Measurements from ENCODE around the gene PHC3. TPM values are rescaled to one million over a fixed set of nuclear protein-coding genes. Genes with fewer than 3 reads are reported as not detected.

Gene PHC3
- total and polyA plus RNA-seq, 9 donors = 9.9 to 121 (median 90.2) TPM

- TF ChIP-seq EP300 (IDR thresholded peaks at IDR 0.05) (no peak), POLR2A (IDR thresholded peaks at IDR 0.05) (no peak), CTCF (IDR thresholded peaks at IDR 0.05) (no peak)
- Histone ChIP-seq H3K36me3 (no peaks in the 10 kb centered on the region), H3K27me3 (no peaks in the 10 kb centered on the region), H3K9me3 (no peaks in the 10 kb centered on the region), H3K27ac (no peak overlapping the region), H3K4me1 (ENCODE audit: insufficient read depth) (no peaks in the 10 kb centered on the region), H3K4me3 (no peak overlapping the region)
- intact Hi-C loops (cut with DNase I) = no loop called here
- no peak for DNase-seq
- 64 to 75% (median 65%) methylated on average over 4 of the region's 4 CpGs for WGBS, 3 donors
Observed at GRCh38 chr3:170050753-170051152, 130.8 kb downstream of the PHC3 start.

- H3K36me3 ChIP-seq = no peaks in the 10 kb centered on the region
- no peak for DNase-seq
- no peaks in the 10 kb centered on the region for H3K9me3 ChIP-seq
- no peaks in the 10 kb centered on the region for H3K27me3 ChIP-seq
- TF ChIP-seq CTCF (IDR thresholded peaks at IDR 0.05) (no peak), POLR2A (IDR thresholded peaks at IDR 0.05) (no peak), EP300 (IDR thresholded peaks at IDR 0.05) (no peak)
- H3K4me1 ChIP-seq (ENCODE audit: insufficient read depth) = no peaks in the 10 kb centered on the region
- WGBS, 3 donors = 58 to 78% (median 72%) methylated on average over 10 of the region's 10 CpGs
- no peak overlapping the region for H3K4me3 ChIP-seq
- intact Hi-C loops (cut with DNase I) = no loop called here
- H3K27ac ChIP-seq = no peak overlapping the region
Observed at GRCh38 chr3:170049146-170050000, 132.2 kb downstream of the PHC3 start.

GRCh38 chr3:170047133-170047404 is 134.5 kb downstream of the PHC3 start:
- intact Hi-C loops (cut with DNase I) = no loop called here
- no peaks in the 10 kb centered on the region for H3K4me1 ChIP-seq (ENCODE audit: insufficient read depth)
- no peak overlapping the region for H3K27ac ChIP-seq
- H3K27me3 ChIP-seq = no peaks in the 10 kb centered on the region
- DNase-seq = no peak
- WGBS, 3 donors = 92 to 97% (median 96%) methylated on average over 3 of the region's 3 CpGs
- TF ChIP-seq POLR2A (IDR thresholded peaks at IDR 0.05) (no peak), CTCF (IDR thresholded peaks at IDR 0.05) (no peak), EP300 (IDR thresholded peaks at IDR 0.05) (no peak)
- no peaks in the 10 kb centered on the region for H3K36me3 ChIP-seq
- H3K9me3 ChIP-seq = no peaks in the 10 kb centered on the region
- no peak overlapping the region for H3K4me3 ChIP-seq

- H3K27ac ChIP-seq = no peak overlapping the region
- 73 to 78% (median 76%) methylated on average over 5 of the region's 5 CpGs for WGBS, 3 donors
- H3K27me3 ChIP-seq = no peaks in the 10 kb centered on the region
- H3K4me3 ChIP-seq = no peak overlapping the region
- H3K36me3 ChIP-seq = no peaks in the 10 kb centered on the region
- no peak for DNase-seq
- intact Hi-C loops (cut with DNase I) = no loop called here
- H3K9me3 ChIP-seq = no peaks in the 10 kb centered on the region
- TF ChIP-seq EP300 (IDR thresholded peaks at IDR 0.05) (no peak), POLR2A (IDR thresholded peaks at IDR 0.05) (no peak), CTCF (IDR thresholded peaks at IDR 0.05) (no peak)
- H3K4me1 ChIP-seq (ENCODE audit: insufficient read depth) = no peaks in the 10 kb centered on the region
Observed at GRCh38 chr3:170046269-170047132, 135.0 kb downstream of the PHC3 start.
